HG02852 (cell line): ENCODE data around the gene CRKL.
"Not testable (repeated sequence)": the region's sequence is repeated elsewhere in the genome, so short reads cannot be mapped to it uniquely, and the experiment has no call there.

ENCODE experiments used
- ATAC-seq: cut with Tn5 transposase; IDR thresholded peaks from one replicate; pipeline ENCODE4 v1.9.1; 2021; ENCODE audit warnings: mild to moderate bottlenecking, moderate library complexity; ENCODE audit not compliant: unreplicated experiment

The CRKL gene

DNA sequence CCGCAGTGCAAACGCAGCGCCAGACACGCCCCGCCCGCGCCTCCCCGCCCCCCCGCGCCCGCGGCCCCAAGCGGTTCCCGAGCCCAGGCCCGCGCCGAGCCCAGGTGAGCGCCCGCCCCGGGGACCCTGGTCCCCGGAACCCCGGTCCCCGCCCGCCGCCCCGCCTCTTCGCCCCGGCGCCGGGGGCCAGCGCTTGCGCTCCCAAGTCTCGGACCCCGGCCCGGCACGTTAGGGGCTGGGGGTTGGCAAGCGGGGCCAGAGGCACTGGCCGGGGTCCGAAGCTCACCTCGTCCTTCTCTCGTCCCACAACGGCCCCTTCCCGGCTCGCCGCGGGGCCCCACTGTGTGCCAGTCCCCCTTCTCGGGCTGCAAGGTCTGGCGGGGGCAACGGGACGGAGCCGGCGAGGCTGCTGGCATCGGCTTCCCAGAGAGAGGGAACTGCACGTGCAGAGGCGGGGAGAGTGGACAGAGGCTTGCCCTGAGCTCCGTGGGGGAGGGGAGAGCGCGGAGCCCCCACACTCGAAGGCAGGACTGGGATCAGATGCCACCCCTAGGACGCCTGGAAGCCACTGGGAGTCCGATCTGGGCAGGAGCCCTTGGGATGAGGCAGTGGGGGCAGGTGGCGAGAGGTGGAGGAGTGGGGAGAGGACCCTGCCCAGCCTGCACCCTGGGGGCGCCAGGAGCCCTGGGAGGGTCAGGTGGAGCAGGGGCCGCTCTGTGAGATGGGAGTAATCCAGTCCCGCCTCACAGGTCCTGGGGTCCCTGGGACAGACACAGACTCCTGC is 48.1 kb downstream of the CRKL start:
- ATAC-seq = no peak

DNA sequence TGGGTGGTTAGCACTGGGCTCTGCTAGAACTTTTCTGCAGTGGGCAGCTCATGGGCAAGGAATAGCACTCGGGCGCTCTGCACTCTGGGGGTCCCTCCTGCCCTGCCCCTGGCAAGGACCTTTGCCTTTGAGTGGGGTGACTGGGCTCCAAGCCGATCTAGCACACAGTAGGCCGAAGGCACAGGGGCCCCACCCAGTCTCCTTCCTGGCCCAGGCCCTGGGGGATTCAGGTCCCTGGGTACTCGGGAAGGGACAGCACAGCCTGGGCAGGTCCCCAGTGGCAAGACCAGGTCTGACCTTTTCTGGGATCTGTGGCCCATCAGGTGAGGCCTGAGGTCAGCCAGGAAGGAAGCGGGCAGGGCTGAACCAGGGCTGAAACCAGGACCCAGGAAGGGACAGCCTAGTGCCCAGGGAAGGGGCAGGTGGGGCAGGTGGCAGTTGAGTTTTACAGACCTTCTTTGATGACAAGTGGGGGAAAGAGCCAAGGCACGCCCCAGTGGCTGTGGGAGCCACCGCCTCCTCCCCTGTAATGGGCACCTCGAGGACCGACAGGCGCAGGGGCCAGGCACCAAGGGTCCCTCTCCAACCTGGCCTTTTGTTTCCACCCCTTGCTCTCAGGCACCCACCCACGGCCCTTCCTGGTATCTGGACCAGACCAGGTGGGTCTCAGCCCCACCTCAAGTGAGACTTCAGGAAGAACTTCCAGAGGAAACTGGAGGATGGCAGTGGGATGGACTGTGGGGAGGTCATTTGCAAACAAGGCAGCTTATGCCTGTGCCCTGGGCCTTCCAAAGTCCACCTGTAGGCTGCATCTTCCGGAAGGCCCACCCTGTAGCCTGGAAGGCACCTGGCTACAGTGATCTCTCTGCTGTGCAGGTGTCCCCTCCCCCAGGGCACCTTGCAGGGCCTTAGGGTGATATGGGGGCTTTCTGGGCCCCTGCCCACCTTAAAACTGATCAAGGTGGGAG is 49.0 kb downstream of the CRKL start:
- no peak for ATAC-seq

DNA sequence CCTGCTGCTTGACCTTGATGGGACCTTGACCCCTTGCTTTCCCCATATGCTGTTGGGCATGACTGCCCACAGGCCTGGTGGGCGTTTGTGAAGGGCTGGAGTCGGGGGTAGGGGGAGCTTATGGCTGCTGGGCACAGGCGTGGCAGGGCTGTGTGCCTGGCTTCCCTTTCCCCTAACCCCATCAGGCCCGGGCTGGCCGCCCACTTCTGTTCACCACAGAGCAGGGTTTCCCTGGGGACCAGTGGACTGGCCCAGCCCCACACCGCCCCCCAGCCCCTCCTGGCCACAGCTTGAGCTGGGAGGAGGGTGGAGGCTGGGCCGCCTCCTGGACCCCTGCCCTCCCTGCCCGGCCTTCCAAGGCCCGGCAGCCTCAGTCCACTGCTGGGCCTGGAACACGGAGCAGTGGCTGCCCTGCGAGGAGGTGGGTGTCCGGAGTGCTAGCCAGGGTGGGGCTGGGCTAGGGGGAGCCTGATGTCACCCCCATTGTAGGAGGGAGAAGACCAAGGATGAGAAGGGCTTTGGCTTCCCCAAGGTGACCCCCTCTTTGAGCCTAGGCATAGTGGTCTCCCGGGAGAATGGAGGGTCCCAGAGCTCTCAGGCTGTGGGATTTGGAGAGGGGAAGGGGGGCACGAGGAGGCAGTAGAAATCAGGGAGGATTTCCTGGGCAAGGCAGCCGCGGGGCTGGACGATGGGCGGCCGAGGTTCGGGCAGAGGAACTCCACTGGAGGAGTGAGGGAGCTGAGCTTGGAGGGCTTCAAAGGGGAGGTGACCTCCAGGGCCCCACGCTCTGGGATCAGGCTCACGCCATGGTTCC is 49.9 kb downstream of the CRKL start, which contains the start of gene AIFM3:
Gene AIFM3, plus strand, starts transcription at position 373 of the 814 bp plus-strand sequence. CDS start 690 bp downstream, outside the sequence.
- ATAC-seq = no peak

DNA sequence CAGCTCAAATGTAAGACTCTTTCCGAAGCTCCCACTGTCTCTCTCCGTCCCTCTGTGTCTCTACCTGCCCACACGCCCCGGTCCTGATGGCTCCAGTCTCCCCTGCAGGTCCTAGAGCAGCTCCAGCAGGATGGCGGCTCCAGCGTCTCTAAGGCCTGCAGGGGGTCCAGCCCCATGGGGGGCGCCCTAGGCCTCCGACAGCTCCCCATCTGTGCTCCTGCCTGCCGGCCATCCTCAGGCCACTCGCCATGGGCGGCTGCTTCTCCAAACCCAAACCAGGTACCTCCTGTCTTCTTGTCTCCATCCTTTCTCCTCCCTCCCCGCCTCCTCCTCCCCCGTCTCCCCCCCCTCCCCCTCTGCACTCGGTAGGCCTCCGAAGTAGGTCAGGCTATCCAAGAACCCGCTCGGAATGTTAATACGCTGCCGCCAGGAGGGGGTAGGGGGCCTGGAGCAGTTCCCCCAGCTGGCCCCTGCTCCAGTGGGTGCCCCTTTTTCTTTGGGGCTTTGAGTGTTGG is 50.5 kb downstream of the CRKL start:
- no peak for ATAC-seq

DNA sequence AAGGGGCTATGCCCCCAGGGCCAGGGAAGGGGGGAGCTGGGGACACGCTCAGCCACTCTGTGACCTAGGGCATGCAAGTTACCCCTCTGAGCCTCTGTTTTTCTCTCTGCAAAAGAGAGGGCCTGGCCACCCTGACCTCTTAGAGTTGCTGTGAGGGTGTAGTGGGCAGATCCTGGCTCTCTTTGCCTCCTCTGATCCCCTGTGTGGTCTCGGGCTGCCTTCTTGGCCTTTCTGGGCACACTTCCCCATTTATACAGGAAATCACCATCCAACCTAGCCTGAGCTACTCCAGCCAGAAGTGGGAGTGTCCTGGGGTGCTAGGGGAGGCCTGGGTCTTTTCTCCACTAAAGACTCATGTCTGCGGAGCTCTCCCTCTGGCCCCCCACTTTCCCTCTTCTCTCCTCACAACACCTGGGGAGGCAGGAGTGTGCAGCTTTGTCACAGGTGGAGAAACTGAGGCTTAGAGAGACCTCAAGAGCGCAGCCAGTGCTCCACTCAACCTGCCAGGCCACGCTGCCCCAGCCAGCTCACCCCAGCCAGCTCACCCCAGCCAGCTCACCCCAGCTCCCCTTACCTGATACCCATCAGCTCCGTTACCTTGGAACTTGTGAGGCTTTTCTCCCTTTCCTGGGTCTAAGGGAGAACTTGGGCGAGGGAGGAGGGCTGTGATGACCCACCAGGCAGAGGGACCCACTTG is 51.2 kb downstream of the CRKL start:
- ATAC-seq = no peak

DNA sequence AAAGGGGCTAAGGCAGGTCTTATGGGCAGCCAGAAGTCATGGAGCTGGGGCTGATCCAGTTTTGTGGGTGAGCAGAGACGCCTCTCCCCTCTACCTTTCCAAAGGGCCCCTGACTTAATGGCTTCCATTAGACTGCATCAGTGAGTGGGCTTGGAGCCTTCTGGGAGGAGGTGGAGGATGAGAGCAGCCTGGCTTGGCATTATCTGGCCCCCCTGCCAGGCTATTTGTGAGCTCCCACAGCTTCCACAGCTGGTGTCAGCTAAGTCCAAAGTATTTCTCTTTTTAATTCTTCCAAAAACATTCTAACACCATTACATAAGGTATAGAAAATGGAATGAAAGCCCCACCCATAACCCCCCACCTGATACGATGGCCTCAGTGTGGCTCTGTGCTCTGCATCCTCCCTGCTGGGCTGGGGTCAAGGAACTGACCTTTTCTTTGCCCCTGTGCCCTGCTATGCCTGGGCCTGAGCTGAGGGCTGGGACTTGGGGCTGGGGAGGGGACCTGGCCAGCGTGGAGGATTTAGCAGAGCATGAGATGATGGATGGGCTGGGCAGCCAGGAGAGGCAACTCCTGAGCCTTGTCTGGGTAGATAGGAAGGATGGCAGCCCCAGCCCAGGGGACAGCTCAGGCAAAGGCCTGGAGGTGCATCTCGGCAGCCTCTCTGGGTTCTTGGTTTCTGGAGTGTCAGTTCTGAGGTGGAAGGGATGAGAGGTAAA is 53.9 kb downstream of the CRKL start:
- no peak for ATAC-seq

DNA sequence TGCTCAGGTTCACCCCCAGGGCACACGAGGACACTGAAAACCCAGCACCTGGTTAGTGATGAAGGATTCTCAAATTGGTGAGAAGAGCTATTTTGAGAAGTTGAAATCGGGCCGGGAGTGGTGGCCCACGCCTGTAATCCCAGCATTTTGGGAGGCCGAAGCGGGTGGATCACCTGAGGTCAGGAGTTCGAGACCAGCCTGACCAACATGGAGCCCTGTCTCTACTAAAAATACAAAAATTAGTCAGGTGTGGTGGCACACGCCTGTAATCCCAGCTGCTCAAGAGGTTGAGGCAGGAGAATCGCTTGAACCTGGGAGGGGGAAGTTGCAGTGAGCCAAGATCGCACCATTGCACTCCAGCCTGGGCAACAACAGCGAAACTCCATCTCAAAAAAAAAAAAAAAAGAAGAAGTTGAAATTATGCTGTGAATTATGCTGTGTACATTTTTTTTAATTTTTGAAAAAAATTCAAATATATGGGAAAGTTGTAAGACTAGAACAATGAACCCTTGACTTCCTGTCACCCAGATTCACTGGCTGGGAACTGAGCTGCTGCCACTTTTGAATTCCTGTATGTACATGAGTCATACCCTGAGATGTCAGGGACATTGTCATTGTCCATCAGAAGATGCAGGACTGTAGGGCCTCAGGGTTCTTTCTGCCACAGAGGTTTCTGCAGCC is 54.9 kb downstream of the CRKL start:
- not testable (repeated sequence) for ATAC-seq

DNA sequence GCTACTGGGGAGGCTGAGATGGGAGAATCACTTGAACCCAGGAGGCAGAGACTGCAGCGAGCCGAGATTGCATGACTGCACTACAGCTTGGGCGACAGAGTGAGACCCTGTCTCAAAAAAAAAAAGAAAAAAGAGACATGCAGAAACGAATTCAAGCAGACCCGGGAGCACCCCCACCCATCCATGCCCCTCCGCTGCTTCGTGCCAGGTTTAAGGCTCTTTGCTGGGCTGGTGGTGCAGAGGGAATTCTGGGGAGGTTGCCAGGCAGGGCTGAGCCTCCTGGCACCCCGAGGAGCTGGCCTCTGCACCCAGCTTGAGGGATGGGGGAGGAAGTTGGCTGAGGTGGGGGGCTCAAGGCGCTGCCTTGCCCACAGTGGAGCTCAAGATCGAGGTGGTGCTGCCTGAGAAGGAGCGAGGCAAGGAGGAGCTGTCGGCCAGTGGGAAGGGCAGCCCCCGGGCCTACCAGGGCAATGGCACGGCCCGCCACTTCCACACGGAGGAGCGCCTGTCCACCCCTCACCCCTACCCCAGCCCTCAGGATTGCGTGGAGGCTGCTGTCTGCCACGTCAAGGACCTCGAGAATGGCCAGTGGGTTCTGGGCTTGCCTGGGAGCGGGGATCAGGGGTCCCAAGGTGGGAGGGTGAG is 55.8 kb downstream of the CRKL start:
- no peak for ATAC-seq

DNA sequence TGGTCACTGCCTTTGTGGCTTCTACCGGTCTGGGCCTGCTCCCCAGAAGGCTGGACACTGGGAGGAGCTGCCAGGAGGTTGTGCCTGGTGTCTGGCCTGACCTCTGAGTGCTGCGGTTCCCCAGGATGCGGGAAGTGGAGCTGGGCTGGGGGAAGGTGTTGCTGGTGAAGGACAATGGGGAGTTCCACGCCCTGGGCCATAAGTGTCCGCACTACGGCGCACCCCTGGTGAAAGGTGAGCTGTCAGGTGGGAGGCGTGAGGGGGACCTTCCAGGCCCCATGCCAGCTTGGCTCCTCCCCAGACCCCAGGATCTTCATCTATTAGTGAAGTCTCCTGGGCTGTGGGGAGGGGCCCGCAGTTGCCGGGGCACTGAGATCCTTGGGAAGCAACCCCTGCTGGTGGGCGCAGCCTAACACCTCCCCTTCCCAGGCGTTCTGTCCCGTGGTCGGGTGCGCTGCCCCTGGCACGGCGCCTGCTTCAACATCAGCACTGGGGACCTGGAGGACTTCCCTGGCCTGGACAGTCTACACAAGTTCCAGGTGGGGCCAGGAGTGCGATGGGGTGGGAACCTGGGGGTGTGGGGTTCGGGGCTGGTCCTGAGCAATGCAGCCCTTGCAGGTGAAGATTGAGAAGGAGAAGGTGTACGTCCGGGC is 56.6 kb downstream of the CRKL start:
- no peak for ATAC-seq

DNA sequence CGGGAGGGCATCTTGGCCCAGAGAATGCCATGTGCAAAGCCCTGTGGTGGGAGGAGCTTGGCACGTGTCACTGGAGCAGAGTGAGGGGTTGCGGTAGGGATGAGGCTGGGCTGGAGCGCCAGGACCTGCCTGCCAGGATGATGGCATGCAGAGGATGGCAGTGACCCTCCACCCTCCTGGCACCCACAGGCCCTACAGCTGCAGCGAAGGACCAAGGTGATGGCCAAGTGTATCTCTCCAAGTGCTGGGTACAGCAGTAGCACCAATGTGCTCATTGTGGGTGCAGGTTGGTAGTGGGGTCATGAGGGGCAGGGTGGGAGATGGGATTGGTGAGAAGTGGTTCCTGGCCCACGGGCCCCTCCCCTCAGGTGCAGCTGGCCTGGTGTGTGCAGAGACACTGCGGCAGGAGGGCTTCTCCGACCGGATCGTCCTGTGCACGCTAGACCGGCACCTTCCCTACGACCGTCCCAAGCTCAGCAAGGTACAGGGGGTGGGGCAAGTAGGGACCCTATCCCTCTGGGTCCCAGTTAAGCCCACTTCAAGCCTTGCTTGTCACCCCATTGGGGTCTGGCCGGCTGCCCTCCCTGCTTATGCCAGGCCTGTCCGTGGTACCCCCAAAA is 57.2 kb downstream of the CRKL start:
- ATAC-seq = no peak

DNA sequence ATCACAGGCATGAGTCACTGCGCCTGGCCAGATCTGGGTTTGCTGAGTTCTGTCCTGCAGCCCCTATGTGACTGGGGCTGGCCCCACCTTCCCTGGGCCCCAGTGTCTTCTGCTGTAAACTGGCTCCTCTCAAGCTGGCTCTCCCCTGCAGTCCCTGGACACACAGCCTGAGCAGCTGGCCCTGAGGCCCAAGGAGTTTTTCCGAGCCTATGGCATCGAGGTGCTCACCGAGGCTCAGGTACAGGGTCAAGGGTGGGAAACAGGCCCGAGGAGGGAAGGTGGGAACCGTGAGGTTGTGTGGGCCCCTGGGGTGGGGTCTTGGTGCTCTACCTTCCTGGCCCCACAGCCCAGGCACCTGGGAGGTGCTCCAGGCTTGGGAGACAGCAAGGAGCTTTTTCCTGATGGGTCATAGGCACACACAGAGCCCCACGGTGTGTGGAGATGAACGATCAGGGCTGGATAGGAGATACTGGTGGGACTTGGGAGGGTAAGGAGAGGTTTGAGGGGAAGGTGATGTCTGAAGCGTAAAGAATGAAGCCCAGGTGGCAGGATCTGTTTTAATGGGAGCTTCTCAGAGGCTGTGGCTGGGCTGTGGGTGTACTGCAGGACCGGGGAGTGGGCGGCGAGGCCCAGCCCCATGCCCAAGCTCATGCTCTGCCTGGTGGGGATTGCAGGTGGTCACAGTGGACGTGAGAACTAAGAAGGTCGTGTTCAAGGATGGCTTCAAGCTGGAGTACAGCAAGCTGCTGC is 58.5 kb downstream of the CRKL start:
- ATAC-seq = no peak

DNA sequence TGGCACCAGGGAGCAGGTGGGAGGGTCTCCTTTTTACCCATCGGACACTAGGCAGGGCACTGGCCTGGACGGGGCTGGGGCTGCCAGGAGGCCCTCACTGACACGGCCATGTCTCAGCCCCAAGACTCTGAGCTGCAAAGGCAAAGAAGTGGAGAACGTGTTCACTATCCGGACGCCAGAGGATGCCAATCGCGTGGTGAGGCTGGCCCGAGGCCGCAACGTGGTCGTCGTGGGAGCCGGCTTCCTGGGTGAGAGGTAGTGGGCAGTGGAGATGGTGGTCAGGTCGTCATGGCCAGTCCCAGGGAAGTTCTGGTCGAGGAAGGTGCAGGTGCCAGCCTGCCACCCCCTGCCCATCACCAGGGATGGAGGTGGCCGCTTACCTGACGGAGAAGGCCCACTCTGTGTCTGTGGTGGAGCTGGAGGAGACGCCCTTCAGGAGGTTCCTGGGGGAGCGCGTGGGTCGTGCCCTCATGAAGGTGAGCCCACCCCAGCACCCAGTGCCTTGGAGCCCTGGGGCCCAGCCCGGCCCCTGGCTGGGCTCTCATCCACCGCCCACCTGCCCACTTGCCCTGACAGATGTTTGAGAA is 59.2 kb downstream of the CRKL start:
- ATAC-seq = no peak

DNA sequence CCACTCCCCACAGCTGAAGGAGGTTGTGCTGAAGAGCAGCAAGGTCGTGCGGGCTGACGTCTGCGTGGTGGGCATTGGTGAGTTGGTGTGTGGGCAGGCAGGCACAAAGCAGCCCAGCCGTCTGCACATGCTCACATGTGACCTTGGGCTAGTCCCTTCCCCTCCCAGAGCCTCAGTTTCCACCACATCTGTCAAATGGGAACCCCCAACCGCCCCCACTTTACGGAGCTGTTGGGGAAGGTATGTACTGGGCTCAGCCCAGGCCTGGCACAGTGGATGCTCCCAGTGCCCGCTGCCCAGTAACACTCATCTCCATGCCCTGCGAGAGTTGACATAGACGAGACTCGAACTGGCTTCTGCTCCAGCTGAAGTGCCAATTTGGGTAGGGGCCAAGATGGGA is 59.8 kb downstream of the CRKL start:
- no peak for ATAC-seq

DNA sequence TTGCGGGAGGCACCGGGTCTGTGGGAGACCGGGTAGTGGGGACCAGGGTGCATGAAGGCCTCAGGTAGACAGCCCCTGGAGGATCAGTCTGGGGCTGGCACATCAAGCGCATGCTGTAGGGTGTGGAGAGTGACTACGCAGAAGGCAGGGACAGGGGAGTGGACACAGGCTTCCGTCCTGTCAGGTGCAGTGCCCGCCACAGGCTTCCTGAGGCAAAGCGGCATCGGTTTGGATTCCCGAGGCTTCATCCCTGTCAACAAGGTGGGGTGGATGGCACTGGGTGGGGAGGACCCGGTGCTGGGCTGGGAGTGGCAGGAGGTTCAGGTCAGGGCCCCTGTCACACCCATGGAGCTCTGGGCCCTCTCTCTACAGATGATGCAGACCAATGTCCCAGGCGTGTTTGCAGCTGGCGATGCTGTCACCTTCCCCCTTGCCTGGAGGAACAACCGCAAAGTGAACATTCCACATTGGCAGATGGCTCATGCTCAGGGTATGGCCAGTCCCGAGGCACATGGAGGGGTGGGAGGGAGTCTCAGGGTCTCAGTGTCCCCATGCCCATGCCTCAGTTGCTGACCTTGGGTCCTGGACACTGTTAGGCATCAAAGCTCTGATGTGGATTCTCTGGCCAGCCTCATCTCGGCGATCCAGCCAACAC is 60.4 kb downstream of the CRKL start:
- no peak for ATAC-seq

DNA sequence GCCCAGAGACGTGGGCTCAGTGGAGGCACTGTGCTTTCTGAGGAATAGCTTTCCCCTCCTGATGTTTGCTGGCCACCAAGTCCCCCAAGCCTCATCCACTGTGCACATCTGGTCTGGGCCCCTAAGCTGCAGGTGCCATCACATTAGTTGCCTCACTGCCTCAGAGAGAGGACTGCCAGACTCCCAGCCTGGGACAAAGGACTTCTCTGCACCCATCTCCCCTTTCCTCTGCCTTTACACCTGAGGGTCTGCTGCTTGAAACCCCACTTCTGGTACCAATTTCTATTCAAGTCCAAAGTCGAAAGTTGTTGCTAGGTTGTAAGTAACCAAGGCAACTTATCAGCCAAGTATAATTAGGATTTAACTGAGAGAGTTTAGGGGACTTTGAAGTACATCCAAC is 61.2 kb downstream of the CRKL start:
- no peak for ATAC-seq

DNA sequence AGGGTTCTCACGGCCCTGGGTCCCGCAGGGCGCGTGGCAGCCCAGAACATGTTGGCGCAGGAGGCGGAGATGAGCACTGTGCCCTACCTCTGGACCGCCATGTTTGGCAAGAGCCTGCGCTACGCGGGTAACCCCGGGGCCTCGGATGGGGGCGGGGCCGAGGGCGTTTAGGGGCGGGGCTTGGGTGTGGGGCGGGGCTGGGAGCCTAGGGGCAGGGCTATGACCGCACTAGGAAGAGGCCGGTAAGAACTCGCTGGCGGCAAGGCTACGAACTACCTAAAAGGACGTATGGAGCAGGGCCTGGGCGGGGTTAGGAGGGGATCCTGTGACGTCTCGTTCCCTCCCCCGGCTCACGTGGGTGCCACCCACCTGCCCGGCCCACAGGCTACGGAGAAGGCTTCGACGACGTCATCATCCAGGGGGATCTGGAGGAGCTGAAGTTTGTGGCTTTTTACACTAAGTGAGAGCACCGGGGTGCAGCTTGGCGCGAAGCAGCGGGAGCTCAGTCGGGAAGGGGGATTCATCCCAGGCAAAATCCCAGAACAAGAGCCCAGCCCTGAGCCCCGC is 62.1 kb downstream of the CRKL start:
- no peak for ATAC-seq
